Measurements from ENCODE around the gene PLCXD1.
"Not testable (repeated sequence)": the region's sequence is repeated elsewhere in the genome, so short reads cannot be mapped to it uniquely, and the experiment has no call there.

The PLCXD1 gene

DNA sequence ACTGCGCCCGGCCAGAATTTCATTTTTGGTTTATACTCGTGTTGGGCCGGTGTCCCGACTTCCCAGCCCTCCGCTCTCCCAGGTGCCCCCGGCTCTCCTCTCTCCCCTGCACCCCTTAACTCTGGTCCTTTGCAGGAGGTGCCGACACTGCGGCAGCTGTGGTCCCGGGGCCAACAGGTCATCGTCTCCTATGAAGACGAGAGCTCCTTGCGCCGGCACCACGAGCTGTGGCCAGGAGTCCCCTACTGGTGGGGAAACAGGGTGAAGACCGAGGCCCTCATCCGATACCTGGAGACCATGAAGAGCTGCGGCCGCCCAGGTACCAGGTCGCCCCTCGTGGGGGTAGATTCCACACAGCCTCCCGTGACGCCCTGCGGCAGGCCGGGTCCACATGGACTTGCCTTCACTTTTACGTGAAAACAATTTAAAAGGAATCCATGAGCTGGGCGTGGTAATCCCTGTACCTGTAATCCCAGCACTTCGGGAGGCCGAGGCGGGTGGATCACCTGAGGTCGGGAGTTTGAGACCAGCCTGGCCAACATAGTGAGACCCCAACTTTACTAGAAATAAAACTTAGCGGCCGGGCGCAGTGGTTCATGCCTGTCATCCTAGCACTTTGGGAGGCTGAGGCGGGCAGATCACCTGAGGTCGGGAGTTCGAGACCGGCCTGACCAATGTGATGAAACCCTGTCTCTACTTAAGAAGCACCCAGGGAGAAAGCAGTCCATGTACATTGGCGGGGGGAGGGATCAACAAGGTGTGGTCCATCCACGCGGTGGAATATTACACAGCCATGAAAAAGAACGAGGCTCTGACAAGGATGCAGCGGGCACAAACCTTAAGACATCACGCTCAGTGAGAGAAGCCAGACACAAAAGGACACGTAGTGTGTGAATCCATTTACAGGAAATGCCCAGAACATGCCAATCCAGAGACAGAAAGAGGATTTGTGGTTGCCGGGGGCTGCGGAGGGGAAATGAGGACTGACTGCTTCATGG lies 12.0 kb downstream of the PLCXD1 start:
- DNase-seq (ENCODE audit: insufficient read length, low spot score) (no peak), FAIRE-seq (no peak)
- no peak for TF ChIP-seq POLR2A (IDR thresholded peaks at IDR 0.05; ENCODE audit: low read depth, low read length)

DNA sequence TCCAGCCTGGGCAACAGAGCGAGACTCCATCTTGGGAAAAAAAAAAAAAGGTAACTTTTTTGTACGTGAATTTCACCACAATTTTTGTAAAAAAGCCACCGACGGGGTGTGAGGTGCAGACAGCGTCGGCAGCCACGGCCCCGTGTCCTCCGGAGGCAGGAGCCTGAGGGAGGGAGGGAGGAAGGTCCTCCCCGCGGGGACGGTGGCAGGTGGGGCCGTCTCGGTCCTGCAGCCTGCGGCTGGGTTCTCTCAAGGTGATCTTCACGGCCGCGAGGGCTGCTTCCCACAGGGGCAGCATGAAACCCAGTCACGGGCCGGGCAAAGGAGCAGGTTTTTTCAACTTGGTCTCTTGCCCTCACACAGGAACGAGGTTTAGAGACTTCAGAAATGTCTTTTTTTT lies 14.0 kb downstream of the PLCXD1 start:
- no peak for FAIRE-seq
- TF ChIP-seq POLR2A (IDR thresholded peaks at IDR 0.05; ENCODE audit: low read depth, low read length) = no peak
- DNase-seq (ENCODE audit: insufficient read length, low spot score) = no peak

DNA sequence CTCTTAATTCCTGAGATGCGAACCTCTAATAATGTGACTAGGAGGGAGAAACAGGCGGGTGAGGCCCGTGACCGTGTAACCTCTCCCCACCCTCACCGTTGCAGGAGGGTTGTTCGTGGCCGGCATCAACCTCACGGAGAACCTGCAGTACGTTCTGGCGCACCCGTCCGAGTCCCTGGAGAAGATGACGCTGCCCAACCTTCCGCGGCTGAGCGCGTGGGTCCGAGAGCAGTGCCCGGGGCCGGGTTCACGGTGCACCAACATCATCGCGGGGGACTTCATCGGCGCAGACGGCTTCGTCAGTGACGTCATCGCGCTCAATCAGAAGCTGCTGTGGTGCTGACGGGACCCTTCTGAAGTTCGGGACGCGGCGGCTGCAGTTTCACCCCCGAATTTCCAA lies 17.8 kb downstream of the PLCXD1 start:
- FAIRE-seq (no peak), DNase-seq (ENCODE audit: insufficient read length, low spot score) (no peak)
- no peak for TF ChIP-seq POLR2A (IDR thresholded peaks at IDR 0.05; ENCODE audit: low read depth, low read length)

DNA sequence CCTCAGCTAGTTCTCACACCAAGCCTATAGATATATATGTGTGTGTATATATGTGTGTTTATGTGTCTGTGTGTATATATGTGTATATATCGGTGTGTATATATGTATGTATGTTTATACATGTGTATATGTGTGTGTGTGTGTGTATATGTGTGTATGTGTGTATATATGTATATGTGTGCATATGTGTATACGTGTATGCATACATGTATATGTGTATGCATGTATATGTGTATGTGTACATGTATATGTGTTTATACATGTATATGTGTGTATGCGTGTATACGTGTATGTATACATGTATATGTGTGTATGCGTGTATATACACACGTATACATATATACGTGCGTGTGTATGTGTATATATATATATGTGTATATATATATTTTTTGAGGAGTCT lies 19.2 kb downstream of the PLCXD1 start:
- no peak for FAIRE-seq
- TF ChIP-seq POLR2A (IDR thresholded peaks at IDR 0.05; ENCODE audit: low read depth, low read length) = no peak
- DNase-seq (ENCODE audit: insufficient read length, low spot score) = no peak

DNA sequence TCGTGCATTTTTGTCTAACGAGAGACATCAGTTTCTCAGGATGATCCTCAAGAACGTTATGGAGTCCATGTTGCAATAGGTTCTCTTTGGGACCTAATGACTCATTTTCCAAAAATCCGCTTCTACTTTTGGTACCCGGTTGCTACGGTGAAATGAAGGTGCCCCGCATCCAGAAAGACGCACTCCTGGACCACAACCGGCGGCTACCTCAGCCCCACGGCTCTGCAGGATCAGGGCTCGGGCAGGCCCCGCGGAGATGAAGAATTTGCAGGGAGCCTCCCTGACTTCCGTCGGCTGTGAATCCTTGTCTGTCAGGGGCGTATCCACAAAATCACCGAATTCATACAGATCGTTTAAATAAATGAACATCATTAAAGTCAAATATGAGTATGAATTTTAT lies 21.8 kb downstream of the PLCXD1 start:
- no peak for TF ChIP-seq POLR2A (IDR thresholded peaks at IDR 0.05; ENCODE audit: low read depth, low read length)
- FAIRE-seq = no peak

DNA sequence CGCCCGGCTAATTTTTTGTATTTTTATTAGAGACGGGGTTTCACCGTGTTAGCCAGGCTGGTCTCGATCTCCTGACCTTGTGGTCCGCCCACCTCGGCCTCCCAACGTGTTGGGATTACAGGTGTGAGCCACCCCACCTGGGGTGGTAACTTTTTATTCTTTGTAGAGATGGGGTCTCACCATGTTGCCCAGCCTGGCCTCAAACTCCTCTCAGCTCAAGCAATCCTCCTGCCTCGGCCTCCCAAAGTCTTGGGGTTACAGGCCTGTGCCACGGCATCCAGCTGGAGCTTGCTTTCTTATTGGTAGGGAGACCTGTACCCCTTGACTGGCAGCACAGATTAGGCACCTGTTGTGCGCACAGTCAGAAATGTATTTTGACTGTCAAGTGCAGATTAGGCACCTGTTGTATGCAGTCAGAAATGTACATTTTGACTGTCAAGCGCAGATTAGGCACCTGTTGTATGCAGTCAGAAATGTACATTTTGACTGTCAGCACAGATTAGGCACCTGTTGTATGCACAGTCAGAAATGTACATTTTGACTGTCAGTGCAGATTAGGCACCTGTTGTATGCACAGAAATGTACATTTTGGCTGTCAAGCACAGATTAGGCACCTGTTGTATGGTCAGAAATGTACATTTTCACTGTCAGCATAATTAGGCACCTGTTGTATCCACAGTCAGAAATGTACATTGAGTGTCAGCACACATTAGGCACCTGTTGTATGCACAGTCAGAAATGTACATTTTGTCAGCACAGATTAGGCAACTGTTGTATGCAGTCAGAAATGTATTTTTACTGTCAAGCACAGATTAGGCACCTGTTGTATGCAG lies 24.8 kb downstream of the PLCXD1 start:
- not testable (repeated sequence) for FAIRE-seq; DNase-seq (ENCODE audit: insufficient read length, low spot score)

More for the DNA sequence above, 21.8 kb downstream of the PLCXD1 start:
- DNase-seq (ENCODE audit: insufficient read length, low spot score) = no peak

DNA sequence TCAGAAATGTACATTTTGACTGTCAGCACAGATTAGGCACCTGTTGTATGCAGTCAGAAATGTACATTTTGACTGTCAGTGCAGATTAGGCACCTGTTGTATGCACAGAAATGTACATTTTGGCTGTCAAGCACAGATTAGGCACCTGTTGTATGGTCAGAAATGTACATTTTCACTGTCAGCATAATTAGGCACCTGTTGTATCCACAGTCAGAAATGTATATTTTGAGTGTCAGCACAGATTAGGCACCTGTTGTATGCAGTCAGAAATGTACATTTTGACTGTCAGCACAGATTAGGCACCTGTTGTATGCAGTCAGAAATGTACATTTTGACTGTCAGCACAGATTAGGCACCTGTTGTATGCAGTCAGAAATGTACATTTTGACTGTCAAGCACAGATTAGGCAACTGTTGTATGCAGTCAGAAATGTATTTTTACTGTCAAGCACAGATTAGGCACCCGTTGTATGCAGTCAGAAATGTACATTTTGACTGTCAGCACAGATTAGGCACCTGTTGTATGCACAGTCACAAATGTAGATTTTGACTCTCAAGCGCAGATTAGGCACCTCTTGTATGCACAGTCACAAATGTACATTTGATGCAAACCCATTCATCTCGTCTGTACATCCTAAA lies 25.6 kb downstream of the PLCXD1 start:
- not testable (repeated sequence) for DNase-seq (ENCODE audit: insufficient read length, low spot score); FAIRE-seq

DNA sequence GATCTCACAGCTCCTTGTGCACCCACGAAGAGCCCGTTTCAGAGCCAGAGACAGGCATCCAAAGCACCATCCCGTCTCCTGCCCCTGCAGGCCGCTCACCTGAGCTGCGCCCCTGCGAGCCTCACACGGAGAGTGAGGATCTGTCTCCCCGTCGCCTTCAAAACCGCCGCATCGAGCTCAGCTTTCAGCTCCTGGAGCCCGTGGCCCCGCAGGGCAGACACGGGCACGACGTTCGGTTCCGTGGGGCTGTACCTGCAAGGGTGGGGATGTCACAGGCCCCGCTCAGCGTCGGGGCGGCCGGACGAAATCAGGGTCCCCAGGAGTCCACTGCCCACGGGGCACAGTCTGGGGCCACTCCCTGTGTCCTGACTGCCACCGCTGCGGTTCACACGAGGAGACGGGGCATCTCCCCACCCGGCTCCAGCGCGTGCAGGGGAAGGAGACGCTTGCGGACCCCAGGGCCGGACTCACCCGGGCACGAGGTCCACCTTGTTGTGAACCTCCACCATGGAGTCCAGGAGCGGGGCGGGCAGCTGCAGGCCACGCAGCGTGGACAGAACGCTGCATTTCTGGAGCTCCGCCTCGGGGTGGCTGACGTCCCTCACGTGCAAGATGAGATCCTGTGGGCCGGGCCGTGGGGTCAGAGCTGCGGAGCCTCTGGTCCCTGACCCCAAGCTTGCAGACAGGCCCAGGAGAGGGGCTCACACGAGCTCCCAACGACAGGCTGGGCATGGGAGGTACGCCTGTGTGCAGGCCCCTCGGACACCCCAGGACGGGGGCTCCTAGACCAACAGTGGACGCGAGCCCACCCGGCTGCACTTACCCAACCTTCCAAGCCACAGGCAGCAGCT lies 26.3 kb downstream of the PLCXD1 start:
- DNase-seq (ENCODE audit: insufficient read length, low spot score) (no peak), FAIRE-seq (no peak)
- TF ChIP-seq POLR2A (IDR thresholded peaks at IDR 0.05; ENCODE audit: low read depth, low read length) = no peak

DNA sequence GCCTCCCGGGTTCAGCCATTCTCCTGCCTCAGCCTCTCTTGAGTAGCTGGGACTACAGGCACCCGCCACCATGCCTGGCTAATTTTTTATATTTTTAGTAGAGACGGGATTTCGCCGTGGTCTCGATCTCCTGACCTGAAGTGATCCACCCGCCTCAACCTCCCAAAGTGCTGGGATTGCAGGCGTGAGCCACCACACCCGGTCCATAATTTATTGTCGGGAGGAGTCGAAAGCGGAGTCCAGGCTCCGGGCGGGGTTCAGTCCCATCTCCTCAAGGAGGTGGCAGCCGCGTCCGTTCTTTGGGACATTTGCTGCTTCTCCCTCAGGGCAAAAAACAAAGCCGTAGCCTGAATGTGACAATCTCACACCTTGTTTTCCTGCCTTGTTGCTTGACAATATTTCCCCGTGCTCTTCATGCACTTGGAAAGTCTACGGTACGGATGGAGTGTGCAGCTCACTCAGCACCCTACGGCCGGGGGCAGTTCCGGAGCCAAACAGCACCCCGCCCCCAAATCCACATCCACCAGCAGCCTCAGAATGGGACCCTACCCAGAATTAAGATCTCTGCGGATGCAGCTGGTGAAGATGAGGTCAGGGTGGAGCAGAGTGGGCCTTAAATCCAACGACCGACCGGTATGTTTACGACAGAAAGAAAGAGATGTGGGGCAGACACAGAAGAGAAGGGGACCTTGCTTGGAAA lies 27.8 kb downstream of the PLCXD1 start:
- FAIRE-seq (no peak), DNase-seq (ENCODE audit: insufficient read length, low spot score) (no peak)
- TF ChIP-seq POLR2A (IDR thresholded peaks at IDR 0.05; ENCODE audit: low read depth, low read length) = no peak

- no peak for FAIRE-seq
These were observed 29.5 kb downstream of the PLCXD1 start for GRCh38 chrX:310621-311155.

GRCh38 chrX:311156-312129 lies 30.3 kb downstream of the PLCXD1 start:
- DNase-seq (ENCODE audit: insufficient read length, low spot score) (no peak), FAIRE-seq (no peak)

More at GRCh38 chrX:310621-311155, 29.5 kb downstream of the PLCXD1 start:
- no peak for DNase-seq (ENCODE audit: insufficient read length, low spot score)
- TF ChIP-seq POLR2A (IDR thresholded peaks at IDR 0.05; ENCODE audit: low read depth, low read length) = no peak

More at GRCh38 chrX:311156-312129, 30.3 kb downstream of the PLCXD1 start:
- TF ChIP-seq POLR2A (IDR thresholded peaks at IDR 0.05; ENCODE audit: low read depth, low read length) = no peak

All from H54 (cell line).